Suppressor macrophage treated with lipopolysaccharide for 1 hour (primary cell): ENCODE data around the gene MAGI3.
"Not testable (repeated sequence)": the region's sequence is repeated elsewhere in the genome, so short reads cannot be mapped to it uniquely, and the experiment has no call there.

Experiments
- DNase-seq, 3 donors: peaks; one replicate each; pipeline ENCODE4 v3.0.0-alpha.2; 2020 to 2022

MAGI3 gene

GRCh38 chr1:113452921-113453770 is 62.8 kb downstream of the MAGI3 start:
- peak; percentile 28 to 44 (median 29) for DNase-seq

- no peak for DNase-seq
Measured at GRCh38 chr1:113453771-113454083, 63.4 kb downstream of the MAGI3 start.

DNA sequence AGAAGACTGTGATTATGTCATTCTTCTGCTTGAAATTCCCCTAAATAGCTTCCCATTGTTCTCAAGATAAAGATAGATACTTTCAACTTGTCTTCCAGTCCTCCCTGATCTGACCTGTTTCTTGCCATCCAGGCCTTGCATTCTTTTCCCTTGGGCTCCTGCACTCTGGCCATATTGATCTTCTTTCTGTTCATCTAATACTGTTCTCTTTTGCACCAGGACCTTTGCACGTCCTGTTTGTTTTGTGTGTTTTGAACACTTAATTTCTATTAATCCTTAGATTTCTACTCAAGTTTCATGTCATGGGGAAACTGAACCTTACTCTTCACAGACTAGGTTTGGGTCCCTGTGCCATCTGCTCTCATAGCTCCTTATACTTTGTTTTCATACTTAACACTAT is 65.1 kb downstream of the MAGI3 start:
- DNase-seq: no peak

GRCh38 chr1:113456967-113457366 is 66.7 kb downstream of the MAGI3 start:
- DNase-seq: no peak

DNA sequence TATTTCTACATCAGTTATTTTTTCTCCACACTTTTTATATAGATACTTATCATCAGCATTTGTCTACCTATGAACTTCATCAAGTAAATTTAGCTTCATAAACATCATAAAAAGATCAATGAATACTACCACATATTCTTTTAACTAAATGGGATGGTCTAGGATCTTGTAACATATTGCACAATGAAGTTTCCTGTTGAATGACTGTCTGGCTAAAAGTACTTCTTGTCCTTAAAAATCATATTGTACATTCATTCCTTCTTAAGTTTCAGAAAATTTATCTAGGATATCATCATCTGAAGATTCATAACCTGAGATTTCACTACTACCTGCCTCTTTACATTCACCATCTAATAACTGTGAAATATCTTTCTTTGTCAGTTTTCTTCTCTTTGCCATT is 69.0 kb downstream of the MAGI3 start:
- no peak for DNase-seq

DNA sequence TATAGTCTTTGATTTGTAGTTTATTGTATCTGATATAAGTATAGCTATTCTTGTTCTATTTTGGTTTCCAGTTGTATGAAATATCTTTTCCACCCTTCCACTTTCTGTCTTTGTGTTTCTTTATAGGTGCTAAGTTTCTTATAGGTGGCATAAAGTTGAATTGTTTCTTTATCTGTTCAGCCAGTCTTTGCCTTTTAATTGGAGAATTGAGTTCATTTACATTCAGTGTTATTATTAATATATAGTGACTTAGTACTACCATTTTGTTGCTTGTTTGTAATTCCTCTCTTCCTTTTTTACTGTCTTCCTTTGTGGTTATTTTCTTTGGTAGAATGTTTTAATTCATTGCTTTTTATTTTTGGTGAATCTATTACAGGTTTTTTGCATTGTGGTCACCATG is 77.7 kb downstream of the MAGI3 start:
- no peak for DNase-seq

GRCh38 chr1:113478427-113479195 is 88.3 kb downstream of the MAGI3 start:
- DNase-seq: not testable (repeated sequence)

- no peak for DNase-seq
Measured at GRCh38 chr1:113479713-113480676, 89.7 kb downstream of the MAGI3 start.

- DNase-seq: not testable (repeated sequence)
Measured at GRCh38 chr1:113485131-113485530, 94.8 kb downstream of the MAGI3 start.

- no peak for DNase-seq
Measured at GRCh38 chr1:113488576-113489177, 98.4 kb downstream of the MAGI3 start.

DNA sequence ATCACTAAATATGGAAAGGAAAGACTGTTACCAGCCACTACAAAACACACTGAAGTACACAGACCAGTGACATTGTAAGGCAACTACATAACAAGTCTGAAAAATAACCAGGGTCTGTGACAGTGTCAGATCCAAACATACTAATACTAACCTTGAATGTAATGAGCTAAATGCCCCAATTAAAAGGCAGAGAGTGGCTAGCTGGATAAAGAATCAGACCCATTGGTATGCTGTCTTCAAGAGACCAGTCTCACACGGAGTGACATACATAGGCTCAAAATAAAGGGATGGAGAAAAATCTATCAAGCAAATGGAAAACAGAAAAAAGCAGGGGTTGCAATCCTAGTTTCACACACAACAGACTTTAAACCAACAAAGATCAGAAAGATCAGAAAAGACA is 100.1 kb downstream of the MAGI3 start:
- no peak for DNase-seq

- no peak for DNase-seq
Measured at GRCh38 chr1:113493533-113493932, 103.2 kb downstream of the MAGI3 start.

GRCh38 chr1:113505357-113505756 is 115.0 kb downstream of the MAGI3 start:
- DNase-seq: no peak

GRCh38 chr1:113507552-113508214 is 117.4 kb downstream of the MAGI3 start:
- no peak for DNase-seq

- DNase-seq: no peak
Measured at GRCh38 chr1:113508364-113509164, 118.2 kb downstream of the MAGI3 start.

GRCh38 chr1:113509766-113510165 is 119.5 kb downstream of the MAGI3 start:
- DNase-seq: not testable (repeated sequence)

GRCh38 chr1:113511269-113511668 is 121.0 kb downstream of the MAGI3 start:
- DNase-seq: no peak

DNA sequence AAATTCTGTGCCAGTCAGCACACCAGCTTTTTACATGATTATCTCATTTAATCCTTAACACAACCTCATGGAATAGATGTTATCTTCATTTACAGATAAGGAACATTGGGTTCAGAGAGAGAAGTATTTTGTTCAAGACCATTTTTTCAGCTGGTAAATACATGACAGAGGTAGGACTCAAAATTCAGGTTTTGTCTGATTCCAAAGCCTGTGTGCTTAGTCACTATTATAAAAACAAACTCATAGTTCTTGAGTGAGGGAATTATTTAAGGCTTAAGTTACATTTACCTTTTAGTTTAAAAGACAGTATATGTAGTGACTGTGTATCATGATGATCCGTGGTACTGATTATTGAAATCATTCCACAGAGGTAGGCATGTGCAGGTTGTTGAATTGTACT is 125.2 kb downstream of the MAGI3 start:
- no peak for DNase-seq

DNA sequence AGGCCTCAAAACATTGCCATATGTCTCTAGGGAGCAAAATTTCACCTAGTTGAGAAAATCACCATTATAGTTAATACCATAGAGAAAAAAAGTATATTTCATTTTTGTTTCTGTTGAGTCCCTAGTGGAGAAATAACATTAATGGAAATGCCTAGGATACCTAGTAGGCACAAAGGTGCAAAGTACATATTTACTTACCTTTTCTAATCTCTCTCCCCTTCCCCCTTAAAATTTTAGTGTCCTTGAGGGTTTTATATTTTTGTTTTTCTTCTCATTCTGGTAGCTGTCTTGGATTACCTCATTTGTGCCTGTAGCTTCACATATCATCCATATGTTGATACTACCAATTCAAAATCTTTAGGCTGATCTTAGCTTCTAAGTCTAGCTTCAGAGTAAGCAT is 127.0 kb downstream of the MAGI3 start:
- no peak for DNase-seq

DNA sequence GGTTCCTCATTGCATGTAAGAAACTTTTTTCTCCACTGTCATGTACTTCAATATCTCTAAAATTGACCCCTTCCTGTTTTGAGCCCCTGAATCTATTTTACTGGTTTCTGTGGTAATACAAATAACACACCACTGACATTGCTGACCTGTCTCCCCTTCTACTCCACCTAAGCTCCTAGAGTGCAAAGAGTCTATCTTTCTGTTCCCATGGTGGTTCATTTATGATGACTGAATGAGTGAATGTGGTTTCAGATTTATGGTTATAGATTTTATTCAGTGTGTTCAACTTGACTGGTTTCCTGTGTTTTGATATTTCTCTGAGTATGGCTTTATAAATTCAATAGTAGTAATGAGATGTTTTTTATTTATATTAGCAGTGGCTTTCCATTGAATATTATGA is 127.7 kb downstream of the MAGI3 start:
- no peak for DNase-seq

DNA sequence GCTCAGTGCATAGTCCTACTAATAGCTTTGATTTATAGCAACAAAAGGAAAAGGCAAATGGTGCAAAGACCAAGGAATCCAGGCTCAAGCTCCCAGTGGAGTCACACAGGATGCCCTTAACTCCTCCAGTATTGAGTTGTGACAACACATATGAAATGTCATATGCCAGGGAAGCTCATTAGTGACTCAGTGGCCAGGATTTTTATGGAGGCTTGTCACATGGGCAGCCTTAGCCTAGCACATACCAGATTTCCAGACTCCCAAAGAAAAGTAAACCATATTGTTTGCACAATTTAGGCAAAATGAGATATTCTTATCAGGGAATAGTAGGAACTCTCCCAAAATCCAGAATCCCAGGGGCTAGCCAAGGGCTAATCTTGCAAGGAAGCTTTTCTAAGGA is 129.2 kb downstream of the MAGI3 start:
- no peak for DNase-seq
